GM12878 (cell line): ENCODE measurements around the gene COL21A1. TPM values are rescaled to one million over a fixed set of nuclear protein-coding genes. Genes with fewer than 3 reads are reported as not detected.

Experiments used
- ATAC-seq: fragments of 200-7000 bp; cut with Tn5 transposase; 3 replicates; pipeline ENCODE4 v1.9.1; 2020; ENCODE audit warnings: mild to moderate bottlenecking, moderate library complexity
- BruUV-seq: library from RNA; stranded (reverse); fragments of 400-500 nt; replicated peaks from 2 replicates; lab custom pipeline; 2021; lab: Mats Ljungman, UMichigan
- CTCF ChIA-PET: fragments of 300-600 bp; sonication (Branson Sonifier 250); formaldehyde crosslinking; extraction: SDS; loops from one replicate; lab custom pipeline; 2021; ENCODE audit warnings: inconsistent platforms; lab: Yijun Ruan, JAX
- POLR2A ChIA-PET: fragments of 350-600 bp; formaldehyde crosslinking; extraction: SDS; loops from one replicate; lab custom pipeline; 2021; ENCODE audit warnings: inconsistent platforms; lab: Charles Lee
- RAD21 ChIA-PET: fragments of 300-600 bp; sonication (Branson Sonifier 250); formaldehyde crosslinking; loops from one replicate; lab custom pipeline; 2023; ENCODE audit warnings: antibody characterized with exemption; ENCODE audit not compliant: unreplicated experiment; lab: Charles Lee
- SMC1A ChIA-PET: fragments of 300-600 bp; sonication (Branson Sonifier 250); formaldehyde crosslinking; loops from one replicate; lab custom pipeline; 2023; ENCODE audit not compliant: unreplicated experiment, uncharacterized antibody; lab: Charles Lee
- DNase-seq: peaks from one replicate; pipeline ENCODE4 v3.0.0-alpha.2; 2011; ENCODE audit warnings: low read depth, low spot score
- FAIRE-seq: peaks from 3 replicates; lab custom pipeline; 2011; peaks lifted over from hg19 to GRCh38; lab: Jason Lieb, UNC
- H2AFZ ChIP-seq: 2 replicates; pipeline ENCODE4 v1.6.0; 2011; ENCODE audit warnings: low read depth, low read length, control low read depth; ENCODE audit not compliant: control insufficient read depth
- H3K27ac ChIP-seq: 2 replicates; pipeline ENCODE4 v1.5.1; 2011; ENCODE audit warnings: control low read depth; ENCODE audit not compliant: control insufficient read depth, insufficient read depth
- H3K27me3 ChIP-seq, 2 experiments: replicated peaks in 1 of 2; 2 replicates each; pipeline versions ENCODE4 v1.6.0 to v1.6.1; 2011; ENCODE audit warnings: low read length in 1 of 2; ENCODE audit not compliant: control insufficient read depth in 2 of 2, insufficient read depth in 2 of 2
- H3K36me3 ChIP-seq, 2 experiments: 2 replicates each; pipeline ENCODE4 v1.5.1; 2011; ENCODE audit warnings: low read length in 1 of 2; ENCODE audit not compliant: control insufficient read depth in 2 of 2, insufficient read depth in 2 of 2
- H3K4me1 ChIP-seq: 2 replicates; pipeline ENCODE4 v1.6.1; 2011; ENCODE audit warnings: mild to moderate bottlenecking, low read length, moderate library complexity, mixed read lengths; ENCODE audit not compliant: control insufficient read depth, insufficient read depth
- H3K4me2 ChIP-seq: 2 replicates; pipeline ENCODE4 v1.6.0; 2011; ENCODE audit warnings: control low read depth; ENCODE audit not compliant: control insufficient read depth, insufficient read depth
- H3K4me3 ChIP-seq: fragments of 200-600 bp; sonication (generic); 2 replicates; pipeline ENCODE4 v1.5.1; 2016
- H3K79me2 ChIP-seq: 2 replicates; pipeline ENCODE4 v1.6.0; 2011; ENCODE audit warnings: low read length; ENCODE audit not compliant: control insufficient read depth, insufficient read depth
- H3K9ac ChIP-seq: 2 replicates; pipeline ENCODE4 v1.8.0; 2011; ENCODE audit warnings: low read length, control low read depth, mixed read lengths; ENCODE audit not compliant: control insufficient read depth, insufficient read depth
- H3K9me3 ChIP-seq: replicated peaks from 3 replicates; pipeline ENCODE4 v1.5.1; 2011; ENCODE audit warnings: mild to moderate bottlenecking, low read length; ENCODE audit not compliant: control insufficient read depth, insufficient read depth
- H4K20me1 ChIP-seq: 2 replicates; pipeline ENCODE4 v1.6.0; 2011; ENCODE audit not compliant: control insufficient read depth, insufficient read depth
- BMI1 ChIP-seq: fragments of 450-650 bp; IDR thresholded peaks from 2 replicates; pipeline ENCODE4 v1.6.1; 2016; ENCODE audit warnings: mild to moderate bottlenecking, moderate library complexity, borderline replicate concordance
- CREM ChIP-seq: IDR thresholded peaks from 2 replicates; pipeline ENCODE4 v1.6.1; 2014; ENCODE audit warnings: antibody characterized with exemption, low read depth
- EZH2 ChIP-seq: IDR thresholded peaks from 2 replicates; pipeline ENCODE4 v1.6.1; 2012; ENCODE audit warnings: low read depth, mild to moderate bottlenecking, control low read depth, inconsistent platforms, low read length, borderline replicate concordance; ENCODE audit not compliant: control insufficient read depth
- FOXK2 ChIP-seq: fragments of 450-650 bp; IDR thresholded peaks from 2 replicates; pipeline ENCODE4 v1.6.1; 2017; ENCODE audit warnings: mild to moderate bottlenecking, moderate library complexity
- HCFC1 ChIP-seq: fragments of 150-350 bp; IDR thresholded peaks from 2 replicates; pipeline ENCODE4 v1.6.1; 2014; ENCODE audit warnings: low read length
- MEF2B ChIP-seq: fragments of 450-650 bp; IDR thresholded peaks from 2 replicates; pipeline ENCODE4 v1.6.1; 2018; ENCODE audit warnings: mild to moderate bottlenecking, moderate library complexity; ENCODE audit not compliant: partially characterized antibody, poor library complexity, severe bottlenecking
- POLR2A ChIP-seq: IDR thresholded peaks from 2 replicates; pipeline ENCODE4 v1.6.1; 2011; ENCODE audit warnings: low read depth, mild to moderate bottlenecking, low read length
- SPI1 ChIP-seq: IDR thresholded peaks from 2 replicates; pipeline ENCODE4 v1.6.1; 2011; ENCODE audit warnings: low read depth, mild to moderate bottlenecking, low read length, moderate library complexity, borderline replicate concordance; ENCODE audit not compliant: insufficient read depth
- SREBF1 ChIP-seq: IDR thresholded peaks from 2 replicates; pipeline ENCODE4 v1.6.1; 2012; ENCODE audit warnings: mild to moderate bottlenecking, low read length
- SREBF2 ChIP-seq: IDR thresholded peaks from 2 replicates; pipeline ENCODE4 v1.6.1; 2012; ENCODE audit warnings: mild to moderate bottlenecking, low read length
- SRF ChIP-seq, 2 experiments: IDR thresholded peaks; 2 replicates each; pipeline ENCODE4 v1.6.1; 2011; ENCODE audit warnings: low read depth in 2 of 2, low read length in 2 of 2, mild to moderate bottlenecking in 1 of 2, moderate library complexity in 1 of 2
- WGBS: methylation state at CpG from one replicate; pipeline ENCODE4 v1.1.6; 2016; ENCODE audit warnings: low lambda C conversion rate; ENCODE audit not compliant: insufficient replicate concordance, insufficient coverage; ENCODE audit errors: missing lambda C conversion rate; 5-methylcytosine and 5-hydroxymethylcytosine counted together
- in situ Hi-C: fragments of 300-500 bp; cut with MboI; formaldehyde crosslinking; loops from 9 replicates; pipeline ENCODE4 v1.14.3; 2018; ENCODE audit warnings: mixed read lengths
- intact Hi-C: fragments of 100-400 bp; cut with micrococcal nuclease; formaldehyde crosslinking; loops from one replicate; pipeline ENCODE4 v1.14.2; 2022; ENCODE audit not compliant: unreplicated experiment
- polyA plus RNA-seq, 11 experiments: library from polyadenylated mRNA; depleted of rRNA in 4 of 11; unstranded in 6 of 11; stranded (reverse) in 5 of 11; fragments of >200 nt; fragmentation: Nextera tagmentation in 4 of 11; fragmentation: Illumina TruSeq in 1 of 11; extraction: Ambion mirVana in 4 of 11; extraction: Trizol in 1 of 11; gene quantifications; 1 replicate in 1 of 11; 2 replicates in 10 of 11; pipeline versions ENCODE4 v1.2.1 to v1.2.3, GENCODE V29; 2011 to 2016; ENCODE audit warnings: inconsistent platforms in 2 of 11, missing spikeins in 2 of 11, low read depth in 1 of 11
- total RNA-seq, 4 experiments: library from RNA; depleted of rRNA in 3 of 4; stranded (reverse); fragments of >200 nt in 3 of 4; fragmentation: Illumina TruSeq in 1 of 4; extraction: Trizol in 1 of 4; gene quantifications; 2 replicates each; pipeline versions ENCODE4 v1.2.1 to v1.2.3, GENCODE V29; 2013 to 2021
- TF ChIP-seq, protein P1 (sequence below): IDR thresholded peaks from 2 replicates; pipeline ENCODE4 v1.6.1; 2012; ENCODE audit warnings: low read depth, low read length, improper control_type of control experiment
- TF ChIP-seq, protein P2 (sequence below): fragments of 450-650 bp; IDR thresholded peaks from 2 replicates; pipeline ENCODE4 v1.6.1; 2017; ENCODE audit warnings: mild to moderate bottlenecking, moderate library complexity

COL21A1 gene
- total and polyA plus RNA-seq, 10 of the 15 experiments (the other 5 are each of a cell fraction or from before 2014, with no cell fraction given): 0.10 TPM; not detected in 9

DNA sequence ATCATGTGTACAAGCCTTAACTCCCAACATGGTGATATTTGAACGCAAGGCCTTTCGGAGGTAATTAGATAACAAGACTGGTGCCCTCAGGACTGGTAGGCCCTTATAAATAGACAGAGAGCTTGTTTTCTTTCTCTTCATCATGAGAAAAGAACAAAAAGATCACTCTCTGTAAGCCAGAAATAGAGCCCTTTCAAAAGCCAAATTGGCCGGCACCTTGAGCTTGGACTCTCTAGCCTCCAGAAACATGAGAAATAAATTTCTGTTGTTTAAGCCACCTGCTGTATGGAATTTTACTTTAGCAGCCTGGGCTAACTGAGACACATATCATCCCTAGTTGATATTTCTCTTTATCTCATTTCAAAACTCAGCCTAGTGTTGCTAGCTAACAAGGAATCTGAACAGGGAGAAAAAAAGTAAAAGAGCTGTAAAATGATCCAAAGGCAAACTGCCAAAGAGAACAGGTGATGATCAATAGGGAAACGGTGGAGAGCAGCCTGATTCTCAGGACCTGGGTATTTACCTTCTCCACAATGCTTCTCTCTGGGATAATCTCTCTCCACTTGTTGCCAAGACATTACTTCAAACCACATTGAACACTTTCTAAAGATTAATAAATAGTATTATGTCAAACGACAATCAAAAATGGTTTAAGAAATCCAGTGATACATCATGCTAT lies 6.1 kb downstream of the COL21A1 start:
- intact Hi-C loops: no loop called here
- Histone ChIP-seq H3K4me2 (no peak overlapping the region), H4K20me1 (no peaks in the 10 kb centered on the region), H3K79me2 (no peaks in the 10 kb centered on the region), H3K27me3 (no peaks in the 10 kb centered on the region), H3K9me3 (no peaks in the 10 kb centered on the region), H3K4me3 (no peak overlapping the region), H3K27ac (no peak overlapping the region), H3K36me3 (no peaks in the 10 kb centered on the region), H3K4me1 (no peaks in the 10 kb centered on the region), H3K9ac (no peak overlapping the region), H2AFZ (no peak overlapping the region)
- ChIA-PET RAD21 (no interaction called here), SMC1A (no interaction called here), POLR2A (no interaction called here), CTCF (no interaction called here)
- ATAC-seq: no peak
- no peak for DNase-seq
- no TSS peak for BruUV-seq
- in situ Hi-C loops: no loop called here
- no peak for TF ChIP-seq POLR2A
- no peak for TF ChIP-seq HCFC1
- TF ChIP-seq SREBF2: no peak
- no peak for TF ChIP-seq BMI1
- FAIRE-seq: no peak
- 60% methylated on average over 5 of the region's 5 CpGs for WGBS

DNA sequence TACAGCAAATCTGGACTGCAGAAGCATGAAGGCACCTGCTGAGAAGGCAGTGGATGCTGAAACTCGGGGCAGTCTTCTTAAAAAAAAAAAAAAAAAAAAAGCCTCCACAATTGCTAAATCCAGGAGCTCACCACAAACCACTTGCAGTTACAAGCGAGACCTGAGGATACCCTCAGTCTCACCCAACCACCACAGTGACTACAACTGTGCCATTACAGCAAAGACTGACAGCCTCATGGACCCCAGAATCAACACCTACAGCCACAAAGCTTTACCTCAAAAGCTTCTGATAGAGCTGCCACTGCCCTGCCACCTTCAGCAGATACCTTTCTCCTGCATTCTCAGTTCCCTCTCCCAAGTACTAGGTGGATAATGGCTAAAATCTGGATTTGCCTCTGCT lies 9.0 kb downstream of the COL21A1 start:
- DNase-seq: no peak
- Histone ChIP-seq H3K9ac (no peak overlapping the region), H3K27me3 (no peaks in the 10 kb centered on the region), H2AFZ (no peak overlapping the region), H3K27ac (no peak overlapping the region), H3K4me1 (no peaks in the 10 kb centered on the region), H3K36me3 (no peaks in the 10 kb centered on the region), H3K4me3 (no peak overlapping the region), H3K79me2 (no peaks in the 10 kb centered on the region), H3K9me3 (no peaks in the 10 kb centered on the region), H4K20me1 (no peaks in the 10 kb centered on the region), H3K4me2 (no peak overlapping the region)
- ChIA-PET POLR2A (interaction anchor here (0.5 kb wide), 1 partner anchor 16 kb away, joined by 3 read pairs; no protein-coding TSS in a partner anchor), SMC1A (no interaction called here), RAD21 (no interaction called here), CTCF (no interaction called here)
- in situ Hi-C loops: no loop called here
- no TSS peak for BruUV-seq
- no peak for FAIRE-seq
- 11% methylated on average over 2 of the region's 2 CpGs for WGBS
- intact Hi-C loops: no loop called here
- no peak for ATAC-seq
- TF ChIP-seq SPI1: no peak
- no peak for TF ChIP-seq CREM
- TF ChIP-seq, protein P1, sequence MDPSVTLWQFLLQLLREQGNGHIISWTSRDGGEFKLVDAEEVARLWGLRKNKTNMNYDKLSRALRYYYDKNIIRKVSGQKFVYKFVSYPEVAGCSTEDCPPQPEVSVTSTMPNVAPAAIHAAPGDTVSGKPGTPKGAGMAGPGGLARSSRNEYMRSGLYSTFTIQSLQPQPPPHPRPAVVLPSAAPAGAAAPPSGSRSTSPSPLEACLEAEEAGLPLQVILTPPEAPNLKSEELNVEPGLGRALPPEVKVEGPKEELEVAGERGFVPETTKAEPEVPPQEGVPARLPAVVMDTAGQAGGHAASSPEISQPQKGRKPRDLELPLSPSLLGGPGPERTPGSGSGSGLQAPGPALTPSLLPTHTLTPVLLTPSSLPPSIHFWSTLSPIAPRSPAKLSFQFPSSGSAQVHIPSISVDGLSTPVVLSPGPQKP: no peak
- TF ChIP-seq SREBF1: no peak
- TF ChIP-seq, protein P2, sequence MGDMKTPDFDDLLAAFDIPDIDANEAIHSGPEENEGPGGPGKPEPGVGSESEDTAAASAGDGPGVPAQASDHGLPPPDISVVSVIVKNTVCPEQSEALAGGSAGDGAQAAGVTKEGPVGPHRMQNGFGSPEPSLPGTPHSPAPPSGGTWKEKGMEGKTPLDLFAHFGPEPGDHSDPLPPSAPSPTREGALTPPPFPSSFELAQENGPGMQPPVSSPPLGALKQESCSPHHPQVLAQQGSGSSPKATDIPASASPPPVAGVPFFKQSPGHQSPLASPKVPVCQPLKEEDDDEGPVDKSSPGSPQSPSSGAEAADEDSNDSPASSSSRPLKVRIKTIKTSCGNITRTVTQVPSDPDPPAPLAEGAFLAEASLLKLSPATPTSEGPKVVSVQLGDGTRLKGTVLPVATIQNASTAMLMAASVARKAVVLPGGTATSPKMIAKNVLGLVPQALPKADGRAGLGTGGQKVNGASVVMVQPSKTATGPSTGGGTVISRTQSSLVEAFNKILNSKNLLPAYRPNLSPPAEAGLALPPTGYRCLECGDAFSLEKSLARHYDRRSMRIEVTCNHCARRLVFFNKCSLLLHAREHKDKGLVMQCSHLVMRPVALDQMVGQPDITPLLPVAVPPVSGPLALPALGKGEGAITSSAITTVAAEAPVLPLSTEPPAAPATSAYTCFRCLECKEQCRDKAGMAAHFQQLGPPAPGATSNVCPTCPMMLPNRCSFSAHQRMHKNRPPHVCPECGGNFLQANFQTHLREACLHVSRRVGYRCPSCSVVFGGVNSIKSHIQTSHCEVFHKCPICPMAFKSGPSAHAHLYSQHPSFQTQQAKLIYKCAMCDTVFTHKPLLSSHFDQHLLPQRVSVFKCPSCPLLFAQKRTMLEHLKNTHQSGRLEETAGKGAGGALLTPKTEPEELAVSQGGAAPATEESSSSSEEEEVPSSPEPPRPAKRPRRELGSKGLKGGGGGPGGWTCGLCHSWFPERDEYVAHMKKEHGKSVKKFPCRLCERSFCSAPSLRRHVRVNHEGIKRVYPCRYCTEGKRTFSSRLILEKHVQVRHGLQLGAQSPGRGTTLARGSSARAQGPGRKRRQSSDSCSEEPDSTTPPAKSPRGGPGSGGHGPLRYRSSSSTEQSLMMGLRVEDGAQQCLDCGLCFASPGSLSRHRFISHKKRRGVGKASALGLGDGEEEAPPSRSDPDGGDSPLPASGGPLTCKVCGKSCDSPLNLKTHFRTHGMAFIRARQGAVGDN: no peak
- TF ChIP-seq EZH2: no peak
- no peak for TF ChIP-seq MEF2B
- no peak for TF ChIP-seq SRF (IDR thresholded peaks at IDR 0.05; ENCODE audit: low read depth in 2 of 2, low read length in 2 of 2)
- TF ChIP-seq FOXK2: no peak
